C4-2B (cell line): Measurements from ENCODE around the gene MEGF11.
"Not testable (repeated sequence)": the region's sequence is repeated elsewhere in the genome, so short reads cannot be mapped to it uniquely, and the experiment has no call there.

ENCODE experiments used
- H3K27ac ChIP-seq: fragments of 450-650 bp; 2 replicates; pipeline ENCODE4 v1.5.1; 2017
- CTCF ChIP-seq: fragments of 450-650 bp; conservative IDR thresholded peaks from 2 replicates; pipeline ENCODE4 v1.5.1; 2017; ENCODE audit warnings: mild to moderate bottlenecking
- ZFX ChIP-seq: fragments of 450-650 bp; IDR thresholded peaks from 2 replicates; pipeline ENCODE4 v1.6.1; 2017

MEGF11 gene

DNA sequence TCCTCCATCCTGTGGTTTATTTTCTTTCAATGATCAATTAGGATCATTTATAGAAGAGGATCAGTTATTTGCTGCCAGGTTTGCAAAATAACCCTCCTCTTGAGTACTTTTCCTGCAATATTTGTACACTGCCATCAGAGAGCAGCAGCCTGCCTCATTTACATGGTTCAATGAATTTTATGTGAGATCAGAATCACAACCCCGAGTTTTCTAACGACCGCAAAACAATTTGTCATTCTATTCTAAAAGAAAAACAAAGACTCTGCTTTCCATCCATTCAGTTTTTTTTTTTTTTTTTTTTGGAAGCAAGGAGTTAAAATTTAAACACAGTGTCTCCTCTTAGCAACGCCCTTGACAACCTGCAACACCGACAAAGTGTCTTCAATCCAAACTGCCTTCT is 237.4 kb downstream of the MEGF11 start:
- H3K27ac ChIP-seq: no peak overlapping the region
- TF ChIP-seq CTCF (no peak), ZFX (no peak)

GRCh38 chr15:66014635-66015182 is 238.8 kb downstream of the MEGF11 start:
- no peak overlapping the region for H3K27ac ChIP-seq
- TF ChIP-seq ZFX (no peak), CTCF (no peak)

DNA sequence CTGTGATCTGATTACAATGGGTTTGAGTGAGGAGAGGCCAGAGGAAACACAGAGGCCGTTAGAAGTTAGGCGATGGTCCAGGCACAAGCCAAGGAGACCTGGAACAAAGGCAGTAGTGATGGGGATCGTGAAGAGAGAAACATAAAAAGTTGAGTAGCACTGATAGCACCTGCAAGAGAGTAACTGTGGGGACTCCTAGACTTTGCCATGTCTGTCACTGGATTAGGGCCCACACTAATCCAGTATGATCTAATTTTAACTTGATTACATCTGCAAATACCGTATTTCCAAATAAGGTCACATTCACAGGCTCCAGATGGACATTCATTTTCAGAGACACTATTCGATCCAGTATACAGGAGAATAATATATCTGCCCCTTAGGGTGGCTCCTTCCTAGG is 239.5 kb downstream of the MEGF11 start:
- TF ChIP-seq CTCF (no peak), ZFX (no peak)

DNA sequence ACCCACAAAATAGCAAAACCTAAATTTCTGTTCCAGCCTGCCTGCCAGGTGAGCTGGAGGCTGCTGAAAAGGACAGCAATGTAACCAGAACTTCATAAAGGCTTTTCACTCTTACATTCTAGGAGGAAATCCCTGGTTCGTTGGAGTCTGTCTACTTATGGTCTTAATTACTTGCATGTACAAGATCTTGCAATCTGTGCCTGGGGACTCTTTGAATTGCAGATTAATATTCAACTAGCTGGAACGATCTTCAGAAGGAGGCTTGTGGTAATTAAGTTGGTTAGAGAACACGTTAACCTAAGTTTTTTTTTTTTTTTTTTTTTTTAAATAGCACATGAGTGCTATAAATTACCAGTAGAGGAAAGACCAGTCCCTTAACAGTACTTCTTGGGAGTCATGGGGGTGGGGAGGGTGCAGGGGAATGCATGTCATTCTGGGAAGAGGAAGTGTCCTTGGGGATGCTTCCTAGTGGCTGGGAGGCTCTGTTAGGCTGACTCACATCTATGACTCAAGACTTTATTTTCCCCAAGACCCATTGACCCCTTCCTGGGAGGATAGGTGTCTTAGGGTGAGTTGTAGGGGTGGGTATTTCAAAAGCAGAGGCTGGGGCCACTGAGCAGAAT is 244.5 kb downstream of the MEGF11 start:
- H3K27ac ChIP-seq: no peak overlapping the region

More for the DNA sequence above, 239.5 kb downstream of the MEGF11 start:
- no peak overlapping the region for H3K27ac ChIP-seq

DNA sequence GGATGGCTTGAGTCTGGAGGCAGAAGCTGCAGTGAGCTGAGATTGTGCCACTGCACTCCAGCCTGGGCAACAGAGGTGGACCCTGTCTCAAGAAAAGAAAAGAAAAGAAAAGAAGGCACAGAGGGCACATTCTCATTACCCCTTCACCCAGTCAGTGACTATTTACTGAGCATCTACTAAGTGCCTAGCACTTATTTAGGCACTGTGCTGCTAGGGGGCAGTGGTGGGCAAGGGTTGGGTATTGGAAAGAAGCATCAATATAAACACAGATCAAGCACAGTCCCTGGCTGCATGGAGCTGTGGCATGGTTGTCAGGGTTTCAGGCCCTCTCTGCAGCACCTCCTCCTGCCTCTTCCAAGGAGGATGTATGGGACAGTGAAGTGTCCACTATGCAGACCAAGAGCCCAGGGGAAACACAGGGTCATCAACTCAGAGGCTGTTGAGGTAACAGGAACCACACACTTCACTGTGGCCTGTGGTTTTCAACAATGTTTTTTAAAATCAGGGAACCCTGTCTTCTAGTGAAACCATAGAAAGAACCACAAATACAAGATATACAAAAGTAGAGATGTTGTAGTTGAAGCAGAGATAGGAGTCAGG is 245.8 kb downstream of the MEGF11 start:
- no peak overlapping the region for H3K27ac ChIP-seq

More for the DNA sequence above, 244.5 kb downstream of the MEGF11 start:
- no peak for TF ChIP-seq CTCF
- no peak for TF ChIP-seq ZFX

GRCh38 chr15:66006986-66007385 is 246.6 kb downstream of the MEGF11 start:
- H3K27ac ChIP-seq: no peak overlapping the region
- no peak for TF ChIP-seq CTCF
- TF ChIP-seq ZFX: no peak

More for the DNA sequence above, 245.8 kb downstream of the MEGF11 start:
- TF ChIP-seq ZFX: no peak
- TF ChIP-seq CTCF: peak; percentile 15; the same call in 1 of the 2 replicates

DNA sequence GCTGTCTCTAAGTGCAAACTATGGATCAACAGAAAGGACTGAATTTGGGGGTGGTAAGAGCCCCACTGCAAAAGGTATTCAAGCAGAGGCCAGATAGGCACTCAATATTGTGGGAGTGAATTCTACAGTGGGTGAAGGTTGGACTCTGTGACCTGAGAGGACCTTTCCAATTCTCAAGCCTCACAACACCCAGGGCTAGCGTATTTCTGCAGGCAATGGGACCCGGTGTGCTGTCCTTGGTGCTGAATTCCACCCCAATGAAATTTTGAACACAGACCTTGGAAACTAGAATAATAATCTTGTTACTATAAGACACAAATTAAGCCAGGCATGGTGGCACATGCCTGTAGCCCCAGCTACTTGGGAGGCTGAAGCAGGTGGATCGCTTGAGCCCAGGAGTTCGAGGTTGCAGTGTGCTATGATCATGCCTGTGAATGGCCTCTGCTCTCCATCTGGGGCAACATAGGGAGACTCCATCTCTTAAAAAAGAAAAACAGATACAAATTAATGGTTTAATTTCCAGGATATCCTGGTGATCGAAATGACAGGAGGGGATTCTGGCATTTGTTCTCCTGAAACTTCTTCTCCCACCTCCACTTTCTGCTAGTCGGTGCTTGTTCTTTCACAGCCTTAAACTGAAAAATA is 248.8 kb downstream of the MEGF11 start:
- H3K27ac ChIP-seq: no peak overlapping the region
- TF ChIP-seq ZFX (no peak), CTCF (no peak)

DNA sequence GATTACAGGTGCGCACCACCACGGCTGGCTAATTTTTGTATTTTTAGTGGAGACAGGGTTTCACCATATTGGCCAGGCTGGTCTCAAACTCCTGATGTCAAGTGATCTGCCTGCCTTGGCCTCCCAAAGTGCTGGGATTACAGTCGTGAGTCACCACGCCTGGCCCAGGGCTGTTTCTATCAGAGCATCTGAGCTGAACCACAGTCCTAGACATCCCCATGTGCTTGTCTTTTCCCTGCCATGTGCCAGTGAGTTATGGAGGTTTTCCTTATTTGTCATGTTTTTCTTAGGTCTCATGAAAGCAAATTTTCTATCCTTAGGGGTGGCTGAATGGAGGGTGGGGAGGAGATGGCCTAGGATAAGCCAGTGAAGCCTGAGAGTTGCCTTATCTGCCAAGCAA is 250.4 kb downstream of the MEGF11 start:
- not testable (repeated sequence) for H3K27ac ChIP-seq
